Measurements from ENCODE around the gene RBKS. TPM values are rescaled to one million over a fixed set of nuclear protein-coding genes. Genes with fewer than 3 reads are reported as not detected.
"Not testable (repeated sequence)": the region's sequence is repeated elsewhere in the genome, so short reads cannot be mapped to it uniquely, and the experiment has no call there.

RBKS gene
- total RNA-seq, 2 experiments from 2014 or later, result 5.1 to 5.4 TPM

DNA sequence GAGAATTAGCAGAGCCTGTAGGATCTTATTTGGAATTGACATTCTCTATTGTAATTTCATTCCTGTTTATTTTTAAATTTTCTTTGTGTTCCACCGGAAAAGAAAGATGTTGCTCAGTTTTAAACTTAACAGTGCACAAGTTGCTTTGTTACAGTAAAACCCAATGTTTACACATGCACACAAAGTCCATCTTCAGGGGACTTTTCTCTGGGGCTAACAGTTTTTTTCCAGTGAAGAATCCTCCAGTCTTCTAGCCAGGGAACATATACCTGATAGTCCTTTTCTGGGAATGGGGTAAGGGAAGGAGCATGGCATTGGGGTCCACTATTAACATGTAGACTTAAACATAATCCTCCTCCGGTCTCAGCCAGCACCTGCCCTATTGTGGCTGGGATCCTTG, 143.9 kb downstream of the RBKS start:
- peaks cover 7% of the 10 kb centered on the region for H3K9me3 Mint-ChIP-seq
- H3K27me3 Mint-ChIP-seq, result peaks cover 3% of the 10 kb centered on the region
- H3K27ac Mint-ChIP-seq, result no peak overlapping the region
- no peak for DNase-seq
- no peaks in the 10 kb centered on the region for H3K4me1 Mint-ChIP-seq
- H3K36me3 Mint-ChIP-seq, result peaks cover 2% of the 10 kb centered on the region
- no peak overlapping the region for H3K4me3 Mint-ChIP-seq

DNA sequence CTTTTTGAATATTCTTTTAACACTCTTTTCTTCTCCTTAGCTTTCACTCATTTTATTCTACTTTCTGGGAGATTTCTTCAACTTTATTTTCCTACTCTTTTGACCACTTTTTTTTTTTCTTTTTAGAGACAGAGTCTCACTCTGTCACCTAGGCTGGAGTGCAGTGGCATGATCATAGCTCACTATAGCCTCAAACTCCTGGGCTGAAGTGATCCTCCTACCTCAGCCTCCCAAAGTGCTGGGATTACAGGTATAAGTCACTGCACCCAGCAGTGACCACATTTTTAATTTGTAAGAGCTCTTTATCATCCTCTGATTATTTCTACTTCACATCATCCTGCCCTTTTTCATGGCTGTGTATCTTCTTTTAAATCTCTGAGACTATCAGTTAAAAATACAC, 144.7 kb downstream of the RBKS start:
- not testable (repeated sequence) for H3K27me3 Mint-ChIP-seq, H3K4me3 Mint-ChIP-seq, H3K27ac Mint-ChIP-seq, DNase-seq, H3K9me3 Mint-ChIP-seq, H3K4me1 Mint-ChIP-seq, H3K36me3 Mint-ChIP-seq

DNA sequence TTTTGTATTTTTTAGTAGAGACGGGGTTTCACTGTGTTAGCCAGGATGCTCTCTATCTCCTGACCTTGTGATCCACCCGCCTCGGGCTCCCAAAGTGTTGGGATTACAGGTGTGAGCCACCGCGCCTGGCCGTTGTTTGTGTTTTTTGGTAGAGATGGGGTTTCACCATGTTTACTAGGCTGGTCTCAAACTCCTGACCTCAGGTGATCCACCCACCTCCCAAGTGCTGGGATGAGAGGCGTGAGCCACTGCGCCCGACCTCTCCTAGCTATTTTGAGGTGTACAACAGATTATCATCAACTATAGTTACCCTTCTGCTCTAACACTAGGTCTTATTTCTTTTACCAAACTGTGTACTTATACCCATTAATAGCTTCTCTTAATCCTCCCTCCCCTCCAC, 147.6 kb downstream of the RBKS start:
- Mint-ChIP-seq H3K27ac (no peak overlapping the region), H3K4me3 (no peak overlapping the region), H3K4me1 (no peaks in the 10 kb centered on the region), H3K27me3 (no peaks in the 10 kb centered on the region), H3K9me3 (no peaks in the 10 kb centered on the region), H3K36me3 (no peaks in the 10 kb centered on the region)
- no peak for DNase-seq

DNA sequence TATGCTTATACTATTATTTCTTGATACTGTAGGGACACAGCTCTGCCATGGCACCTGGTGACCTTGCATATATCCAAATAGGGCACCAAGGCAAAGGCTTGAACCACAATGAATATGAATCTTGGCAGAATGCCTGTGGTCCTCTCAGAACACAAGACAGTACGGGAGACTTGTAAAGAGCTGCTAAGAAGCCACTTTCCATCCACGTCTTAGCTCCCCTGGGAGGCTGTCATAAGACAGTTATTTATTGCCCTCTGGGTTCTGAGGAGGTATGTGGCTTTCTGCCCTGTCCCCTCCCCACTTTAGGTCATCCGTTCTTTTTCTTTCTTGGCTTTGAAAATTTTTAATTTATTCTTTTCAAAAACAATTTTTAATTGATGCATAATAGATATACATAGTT, 148.5 kb downstream of the RBKS start:
- Mint-ChIP-seq H3K9me3 (no peaks in the 10 kb centered on the region), H3K4me3 (no peak overlapping the region), H3K36me3 (no peaks in the 10 kb centered on the region), H3K27ac (no peak overlapping the region), H3K4me1 (no peaks in the 10 kb centered on the region), H3K27me3 (no peaks in the 10 kb centered on the region)
- DNase-seq, result no peak

DNA sequence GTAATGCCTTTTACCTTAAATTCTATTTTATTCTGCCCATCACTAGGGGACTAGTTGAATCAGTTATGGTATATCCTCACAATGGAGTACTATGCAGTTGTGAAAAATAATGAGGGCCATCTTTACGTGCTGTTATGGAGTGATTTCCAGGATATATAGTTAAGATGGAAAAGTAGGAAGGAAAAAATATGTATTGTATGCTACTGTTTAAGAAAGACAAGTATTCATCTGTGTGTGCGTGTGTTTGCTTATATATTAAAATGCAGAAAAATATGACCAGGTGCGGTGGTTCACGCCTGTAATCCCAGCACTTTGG, 151.2 kb downstream of the RBKS start:
- DNase-seq, result no peak
- Mint-ChIP-seq H3K36me3 (no peaks in the 10 kb centered on the region), H3K27me3 (no peaks in the 10 kb centered on the region), H3K4me1 (peaks cover 9% of the 10 kb centered on the region), H3K4me3 (no peak overlapping the region), H3K27ac (no peak overlapping the region), H3K9me3 (peaks cover 2% of the 10 kb centered on the region)

DNA sequence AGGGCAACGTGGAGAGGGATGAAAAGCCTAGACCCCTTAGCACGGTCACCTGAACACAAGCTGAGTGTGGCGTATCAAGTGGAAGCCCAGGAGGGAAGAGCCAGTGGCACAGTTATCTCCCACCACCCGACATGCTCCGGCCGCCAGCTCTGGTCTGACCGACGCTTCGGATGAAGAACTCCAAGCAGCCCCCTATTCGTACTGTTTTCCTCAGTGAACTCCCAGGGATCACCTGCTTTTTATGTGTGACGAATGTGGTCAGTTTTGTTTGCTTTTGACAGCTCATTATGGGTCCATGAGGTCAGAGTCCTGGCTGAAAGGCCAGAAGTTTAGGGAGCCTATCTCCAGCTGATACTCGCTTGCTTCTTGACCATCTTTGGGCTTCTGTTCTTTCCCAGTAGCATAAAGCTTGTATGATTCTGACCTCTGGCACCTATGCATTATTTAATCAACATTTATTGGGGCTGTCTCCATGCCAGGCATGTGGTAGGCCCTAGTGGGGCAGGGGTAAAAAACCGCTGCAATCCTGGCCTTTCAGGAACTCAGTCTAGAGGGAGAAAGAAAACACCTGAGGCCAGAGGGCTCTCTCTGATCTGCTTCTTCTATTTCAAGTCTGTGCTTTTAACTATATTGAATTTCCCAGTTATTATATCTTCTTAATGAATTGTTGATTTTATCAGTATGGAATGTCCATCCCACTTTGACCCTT, 151.7 kb downstream of the RBKS start:
- Mint-ChIP-seq H3K27ac (no peak overlapping the region), H3K9me3 (peaks cover 2% of the 10 kb centered on the region), H3K4me1 (peaks cover 9% of the 10 kb centered on the region), H3K36me3 (no peaks in the 10 kb centered on the region), H3K27me3 (no peaks in the 10 kb centered on the region), H3K4me3 (no peak overlapping the region)
- no peak for DNase-seq

DNA sequence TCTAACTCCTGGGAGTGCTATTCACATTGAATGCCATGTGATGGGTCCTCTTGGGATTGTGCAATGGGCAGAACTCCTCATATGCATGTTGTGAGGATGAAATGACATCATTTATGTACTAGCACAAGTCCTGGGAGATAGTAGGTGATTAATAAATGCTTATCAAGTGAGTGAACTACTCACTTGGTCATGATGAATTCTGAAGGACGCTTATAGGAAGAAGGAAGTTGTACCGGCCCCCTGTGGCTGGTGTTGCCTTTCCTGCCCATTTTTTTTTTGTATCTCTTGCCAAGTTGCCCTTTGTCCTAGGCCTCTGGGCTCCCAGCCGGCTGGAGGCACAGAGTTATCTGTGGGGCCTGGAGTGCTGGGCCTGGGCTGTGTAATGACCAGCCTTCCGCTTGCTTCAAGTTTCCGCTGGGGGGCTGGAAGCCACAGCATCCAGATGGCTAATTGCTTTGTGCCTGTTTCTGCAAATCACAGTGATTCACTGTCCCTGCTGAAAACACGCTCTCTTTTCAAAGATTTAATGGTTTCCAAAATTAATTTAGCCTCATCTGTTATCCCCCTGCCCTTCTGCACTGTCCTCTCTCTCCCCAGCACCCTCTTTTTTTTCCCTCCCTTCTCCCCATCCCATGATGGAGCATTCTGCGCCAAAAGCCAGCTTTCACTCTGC, 152.4 kb downstream of the RBKS start:
- no peak overlapping the region for H3K4me3 Mint-ChIP-seq
- no peaks in the 10 kb centered on the region for H3K27me3 Mint-ChIP-seq
- no peak overlapping the region for H3K27ac Mint-ChIP-seq
- H3K4me1 Mint-ChIP-seq, result peaks cover 9% of the 10 kb centered on the region
- H3K9me3 Mint-ChIP-seq, result peaks cover 2% of the 10 kb centered on the region
- no peak for DNase-seq
- H3K36me3 Mint-ChIP-seq, result no peaks in the 10 kb centered on the region

DNA sequence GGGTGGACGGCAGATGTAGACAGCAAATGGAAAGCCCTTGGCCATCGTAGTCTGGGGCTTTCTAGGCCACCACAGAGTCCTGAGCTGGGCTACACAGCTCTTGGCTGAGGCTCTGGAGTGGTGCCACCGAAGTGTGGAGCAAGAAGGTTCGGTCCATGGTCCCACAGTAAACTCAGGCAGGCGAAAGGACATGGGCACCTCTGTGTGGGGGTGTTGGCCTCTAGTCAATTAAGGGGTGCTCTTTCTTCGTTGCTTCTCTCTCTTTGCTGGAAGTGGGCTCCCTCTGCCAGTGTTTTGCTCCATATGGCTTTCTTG, 153.3 kb downstream of the RBKS start:
- H3K27ac Mint-ChIP-seq, result no peak overlapping the region

DNA sequence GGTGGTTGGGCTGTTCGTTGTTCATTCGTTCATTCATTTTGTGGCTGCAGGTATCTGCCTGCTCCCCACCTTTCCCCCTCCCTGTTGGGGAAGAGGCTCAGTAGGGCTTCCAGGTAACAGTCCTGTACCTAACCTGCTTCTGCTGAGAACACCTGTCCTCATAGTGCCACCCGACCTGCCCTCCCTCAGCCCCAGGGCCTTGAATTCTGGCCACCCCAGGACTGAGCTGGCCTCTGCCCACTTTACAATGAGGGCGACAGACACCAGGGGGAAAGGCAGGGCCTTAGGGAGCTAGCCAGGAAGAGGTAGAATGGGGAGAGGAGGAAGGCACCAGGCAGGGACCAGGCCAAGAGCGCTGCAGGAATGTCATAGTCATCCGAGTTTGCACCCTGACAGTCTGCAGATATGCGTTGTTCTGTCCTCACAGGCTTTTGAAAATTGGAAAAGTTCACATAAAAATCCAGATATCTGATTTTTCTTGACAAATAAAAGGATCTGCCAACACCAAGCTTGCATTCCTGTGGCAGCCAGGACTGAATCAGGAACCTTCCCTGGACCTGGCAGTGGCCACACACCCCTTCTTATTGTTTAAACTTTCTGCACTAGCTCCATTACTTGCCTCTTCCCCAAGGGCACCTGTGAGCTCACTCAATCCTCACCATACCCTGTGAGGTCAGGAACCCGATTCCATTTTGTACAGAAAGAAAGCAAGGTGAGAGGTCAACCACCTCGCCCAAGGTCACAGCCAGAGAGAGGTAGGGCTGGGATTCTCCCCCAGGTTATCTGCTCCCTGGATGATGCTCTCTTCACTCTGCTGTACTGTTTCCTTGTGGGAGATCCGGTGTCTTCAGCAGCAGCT, 153.9 kb downstream of the RBKS start:
- peaks cover 2% of the 10 kb centered on the region for H3K9me3 Mint-ChIP-seq
- no peaks in the 10 kb centered on the region for H3K27me3 Mint-ChIP-seq
- H3K4me1 Mint-ChIP-seq, result peaks cover 9% of the 10 kb centered on the region
- H3K36me3 Mint-ChIP-seq, result no peaks in the 10 kb centered on the region
- H3K4me3 Mint-ChIP-seq, result peak overlapping the region; percentile 34
- DNase-seq, result no peak
- peak overlapping the region; percentile 16 for H3K27ac Mint-ChIP-seq

More for the DNA sequence above, 153.3 kb downstream of the RBKS start:
- H3K27me3 Mint-ChIP-seq, result no peaks in the 10 kb centered on the region
- H3K9me3 Mint-ChIP-seq, result peaks cover 2% of the 10 kb centered on the region
- peaks cover 9% of the 10 kb centered on the region for H3K4me1 Mint-ChIP-seq
- H3K36me3 Mint-ChIP-seq, result no peaks in the 10 kb centered on the region
- DNase-seq, result no peak
- H3K4me3 Mint-ChIP-seq, result no peak overlapping the region

DNA sequence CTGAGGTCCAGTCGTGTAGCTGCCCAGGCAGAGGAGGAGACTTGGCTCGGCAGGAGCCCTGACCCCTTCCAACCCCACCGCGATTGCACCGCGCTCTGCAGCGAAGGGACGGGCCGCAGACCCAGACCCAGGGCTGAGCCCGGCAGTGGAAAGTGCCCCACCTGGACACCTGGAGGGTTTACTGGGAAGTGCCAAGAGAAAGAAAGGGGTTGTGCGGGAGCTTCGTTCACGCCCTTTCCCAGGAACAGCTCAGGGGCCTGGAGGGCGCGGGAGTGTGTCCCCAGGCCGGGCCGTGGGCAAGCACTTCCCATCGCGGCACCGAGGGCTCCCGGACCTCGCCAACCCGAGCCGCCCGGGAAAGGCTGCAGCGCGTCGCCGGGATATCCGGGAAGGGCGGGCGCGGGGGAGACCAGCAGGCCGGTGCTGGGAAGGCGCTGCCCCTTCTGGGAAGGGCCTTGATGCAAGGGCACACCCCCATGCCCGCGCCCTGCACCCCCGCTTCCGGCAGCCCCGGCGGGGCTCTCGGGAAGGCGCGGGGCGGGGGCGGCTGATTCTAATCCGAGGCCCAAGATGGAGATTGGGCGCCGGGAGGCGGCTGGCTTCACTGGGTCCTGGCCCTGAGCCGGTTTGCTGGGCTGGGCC, 154.8 kb downstream of the RBKS start:
- peak; percentile 77 for DNase-seq
- Mint-ChIP-seq H3K36me3 (no peaks in the 10 kb centered on the region), H3K27ac (peak overlapping the region; percentile 79), H3K9me3 (peaks cover 2% of the 10 kb centered on the region), H3K27me3 (no peaks in the 10 kb centered on the region), H3K4me3 (peak overlapping the region; percentile 59), H3K4me1 (peaks cover 9% of the 10 kb centered on the region)

DNA sequence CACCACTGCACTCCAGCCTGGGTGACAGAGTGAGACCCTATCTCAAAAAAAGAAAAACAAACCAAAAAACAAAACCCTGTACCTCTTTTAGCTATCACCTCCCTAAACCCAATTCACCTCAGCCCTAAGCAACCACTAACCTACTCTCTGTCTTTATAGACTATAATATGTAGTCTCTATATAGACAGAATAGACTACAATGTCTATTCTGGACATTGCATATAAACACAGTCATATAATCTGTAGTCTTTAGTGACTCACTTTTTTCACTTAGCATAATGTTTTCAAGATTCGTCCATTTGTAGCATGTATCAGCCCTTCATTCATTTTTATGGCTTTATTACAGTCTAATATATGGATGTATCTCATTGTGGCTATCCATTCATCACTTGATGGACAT, 155.9 kb downstream of the RBKS start:
- no peaks in the 10 kb centered on the region for H3K36me3 Mint-ChIP-seq
- H3K27me3 Mint-ChIP-seq, result no peaks in the 10 kb centered on the region
- peaks cover 2% of the 10 kb centered on the region for H3K9me3 Mint-ChIP-seq
- no peak for DNase-seq
- no peak overlapping the region for H3K4me3 Mint-ChIP-seq
- peaks cover 11% of the 10 kb centered on the region for H3K4me1 Mint-ChIP-seq
- no peak overlapping the region for H3K27ac Mint-ChIP-seq

Other genes starting within 250 kb of the RBKS start
- 10 to 100 TPM; 26.2 to 26.6 TPM for gene SUPT7L, start 226.8 kb downstream of the RBKS start, total RNA-seq
- gene SLC4A1AP, start 226.5 kb downstream of the RBKS start, total RNA-seq, result 10 to 100 TPM; 25.5 to 26.6 TPM
- 10 to 100 TPM; 68.9 to 82.6 TPM for gene MRPL33, start 118.7 kb downstream of the RBKS start, total RNA-seq
- gene BABAM2, start 342 bp upstream of the RBKS start, total RNA-seq, result 10 to 100 TPM; 45.2 to 53.2 TPM

Data from activated naive CD8-positive, alpha-beta T cell treated with anti-CD3 and anti-CD28 coated beads for 36 hours (primary cell).